LoVo (cell line): Measurements from ENCODE around the gene TMEM187.
"Not testable (repeated sequence)": the region's sequence is repeated elsewhere in the genome, so short reads cannot be mapped to it uniquely, and the experiment has no call there.

Source experiments
- DNase-seq: peaks from one replicate; pipeline ENCODE4 v3.0.0-alpha.2; 2016; ENCODE audit warnings: low spot score

TMEM187 gene

GRCh38 chrX:153971450-153972367, 845 bp upstream of the TMEM187 start, which contains the start of gene HCFC1:
HCFC1 (minus strand) TSS chrX:153971818; CDS start chrX:153970840, 978 bp downstream.
- peak; percentile 88 for DNase-seq

- DNase-seq, result no peak
These were observed 811 bp downstream of the TMEM187 start for GRCh38 chrX:153973127-153974002.

- no peak for DNase-seq
These were observed 1.6 kb downstream of the TMEM187 start for GRCh38 chrX:153974003-153974725.

- DNase-seq, result no peak
These were observed 2.3 kb downstream of the TMEM187 start for GRCh38 chrX:153974726-153975286.

- DNase-seq, result not testable (repeated sequence)
These were observed 7.8 kb downstream of the TMEM187 start for GRCh38 chrX:153980394-153980793.

- DNase-seq, result no peak
These were observed 8.7 kb downstream of the TMEM187 start for GRCh38 chrX:153981231-153981630.

- no peak for DNase-seq
These were observed 9.4 kb downstream of the TMEM187 start for GRCh38 chrX:153981771-153982533.

- DNase-seq, result no peak
These were observed 10.8 kb downstream of the TMEM187 start for GRCh38 chrX:153983321-153983801.

GRCh38 chrX:153984351-153985178, 12.0 kb downstream of the TMEM187 start:
- no peak for DNase-seq

GRCh38 chrX:153988493-153988892, 15.9 kb downstream of the TMEM187 start:
- no peak for DNase-seq

- no peak for DNase-seq
These were observed 17.6 kb downstream of the TMEM187 start for GRCh38 chrX:153989973-153990655.

GRCh38 chrX:153991013-153991580, 18.5 kb downstream of the TMEM187 start:
- no peak for DNase-seq

GRCh38 chrX:153992180-153992579, 19.6 kb downstream of the TMEM187 start:
- DNase-seq, result no peak

GRCh38 chrX:153993079-153993478, 20.5 kb downstream of the TMEM187 start:
- no peak for DNase-seq

GRCh38 chrX:153993978-153994377, 21.4 kb downstream of the TMEM187 start:
- no peak for DNase-seq

- DNase-seq, result not testable (repeated sequence)
These were observed 21.8 kb downstream of the TMEM187 start for GRCh38 chrX:153994398-153994797.

- DNase-seq, result no peak
These were observed 22.9 kb downstream of the TMEM187 start for GRCh38 chrX:153995504-153995903.

- DNase-seq, result no peak
These were observed 26.9 kb downstream of the TMEM187 start for GRCh38 chrX:153999359-154000037.
